ENCODE data around the gene SCART1. TPM values are rescaled to one million over a fixed set of nuclear protein-coding genes. Genes with fewer than 3 reads are reported as not detected.
A peak's percentile ranks its signal among the peaks of the same experiment; 100 is the strongest.

SCART1 gene
- total and polyA plus RNA-seq, 10 of the 15 experiments (the other 5 are each of a cell fraction or from before 2014, with no cell fraction given): 0.05 to 22.0 (median 0.58) TPM

DNA sequence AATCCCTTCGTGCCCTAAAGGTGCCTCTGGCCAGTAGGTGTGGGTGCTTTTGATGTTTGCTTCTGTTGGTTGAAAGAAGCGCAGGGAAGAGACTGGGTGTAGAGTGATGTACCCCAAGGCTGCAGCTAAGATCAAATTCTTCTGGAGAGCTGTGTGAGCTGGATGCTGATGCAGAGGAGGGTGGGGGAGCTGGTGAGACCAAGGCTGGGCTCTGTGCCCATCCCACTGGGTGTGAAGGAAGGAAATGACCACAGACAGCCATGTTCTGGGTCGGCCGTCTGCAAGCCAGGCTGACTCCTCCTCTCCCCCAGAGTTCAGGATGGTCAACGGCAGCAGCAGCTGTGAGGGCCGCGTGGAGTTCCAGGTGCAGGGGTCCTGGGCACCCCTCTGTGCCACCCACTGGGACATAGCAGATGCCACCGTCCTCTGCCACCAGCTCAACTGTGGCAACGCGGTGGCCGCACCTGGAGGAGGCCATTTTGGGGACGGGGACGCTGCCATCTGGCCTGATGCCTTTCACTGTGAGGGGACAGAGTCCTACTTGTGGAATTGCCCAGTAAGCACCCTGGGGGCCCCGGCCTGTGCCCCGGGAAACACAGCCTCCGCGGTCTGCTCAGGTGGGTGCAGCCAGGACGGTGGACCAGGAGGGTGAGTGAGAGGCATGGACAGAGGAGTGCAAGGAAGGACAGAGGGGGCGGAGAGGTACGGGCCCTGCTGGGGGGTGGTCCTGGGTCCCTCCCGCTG lies 5.1 kb downstream of the SCART1 start:
- BruUV-seq (replicated peaks): TSS peak; percentile 47
- Histone ChIP-seq H3K9me3 (replicated peaks; ENCODE audit: control insufficient read depth, insufficient read depth, low read length) (no peaks in the 10 kb centered on the region; the same call in 2 of the 3 replicates), H2AFZ (ENCODE audit: control insufficient read depth, low read depth, low read length) (no peak overlapping the region), H3K9ac (ENCODE audit: control insufficient read depth, insufficient read depth, low read length) (no peak overlapping the region), H3K4me2 (ENCODE audit: control insufficient read depth, insufficient read depth) (no peak overlapping the region), H4K20me1 (ENCODE audit: control insufficient read depth, insufficient read depth) (no peaks in the 10 kb centered on the region), H3K27ac (ENCODE audit: control insufficient read depth, insufficient read depth) (no peak overlapping the region), H3K79me2 (ENCODE audit: control insufficient read depth, insufficient read depth, low read length) (no peaks in the 10 kb centered on the region), H3K27me3 (replicated peaks in 1 of 2; ENCODE audit: control insufficient read depth in 2 of 2, insufficient read depth in 2 of 2, low read length in 1 of 2) (no peaks in the 10 kb centered on the region), H3K4me3 (no peak overlapping the region), H3K36me3 (ENCODE audit: control insufficient read depth in 2 of 2, insufficient read depth in 2 of 2, low read length in 1 of 2) (no peaks in the 10 kb centered on the region), H3K4me1 (ENCODE audit: control insufficient read depth, insufficient read depth, low read length) (no peaks in the 10 kb centered on the region)
- ChIA-PET POLR2A (no interaction called here), CTCF (no interaction called here), SMC1A (ENCODE audit: uncharacterized antibody, unreplicated experiment) (no interaction called here), RAD21 (ENCODE audit: unreplicated experiment) (no interaction called here)
- intact Hi-C loops (cut with micrococcal nuclease; ENCODE audit: unreplicated experiment) (no loop called here), in situ Hi-C loops (cut with MboI) (no loop called here)
- TF ChIP-seq NFYA (IDR thresholded peaks at IDR 0.05; ENCODE audit: borderline replicate concordance, low read depth, low read length): no peak
- TF ChIP-seq RAD51 (IDR thresholded peaks at IDR 0.05): no peak
- TF ChIP-seq ZBED1 (IDR thresholded peaks at IDR 0.05; ENCODE audit: borderline replicate concordance): no peak
- no peak for TF ChIP-seq ZNF217 (IDR thresholded peaks at IDR 0.05)
- no peak for TF ChIP-seq RCOR1 (conservative IDR thresholded peaks at IDR 0.05; ENCODE audit: low read depth, low read length)
- TF ChIP-seq YY1 (IDR thresholded peaks at IDR 0.05; ENCODE audit: low read depth, low read length): no peak
- TF ChIP-seq BRCA1 (IDR thresholded peaks at IDR 0.05; ENCODE audit: low read depth, low read length): no peak
- no peak for TF ChIP-seq WRNIP1 (IDR thresholded peaks at IDR 0.05; ENCODE audit: borderline replicate concordance, low read depth, low read length)
- ATAC-seq: no peak
- no peak for DNase-seq (ENCODE audit: low read depth, low spot score)
- no peak for FAIRE-seq
- 78% methylated on average over 21 of the region's 21 CpGs for WGBS (ENCODE audit: insufficient coverage, insufficient replicate concordance, low lambda C conversion rate, missing lambda C conversion rate)
